ENCODE measurements around the gene UPF3A. TPM values are rescaled to one million over a fixed set of nuclear protein-coding genes. Genes with fewer than 3 reads are reported as not detected.
A peak's percentile ranks its signal among the peaks of the same experiment; 100 is the strongest.

UPF3A gene
- total and polyA plus RNA-seq, 9 of the 15 experiments (the other 6 are each of a cell fraction or from before 2014, with no cell fraction given): 15.6 to 76.5 (median 40.9) TPM

DNA sequence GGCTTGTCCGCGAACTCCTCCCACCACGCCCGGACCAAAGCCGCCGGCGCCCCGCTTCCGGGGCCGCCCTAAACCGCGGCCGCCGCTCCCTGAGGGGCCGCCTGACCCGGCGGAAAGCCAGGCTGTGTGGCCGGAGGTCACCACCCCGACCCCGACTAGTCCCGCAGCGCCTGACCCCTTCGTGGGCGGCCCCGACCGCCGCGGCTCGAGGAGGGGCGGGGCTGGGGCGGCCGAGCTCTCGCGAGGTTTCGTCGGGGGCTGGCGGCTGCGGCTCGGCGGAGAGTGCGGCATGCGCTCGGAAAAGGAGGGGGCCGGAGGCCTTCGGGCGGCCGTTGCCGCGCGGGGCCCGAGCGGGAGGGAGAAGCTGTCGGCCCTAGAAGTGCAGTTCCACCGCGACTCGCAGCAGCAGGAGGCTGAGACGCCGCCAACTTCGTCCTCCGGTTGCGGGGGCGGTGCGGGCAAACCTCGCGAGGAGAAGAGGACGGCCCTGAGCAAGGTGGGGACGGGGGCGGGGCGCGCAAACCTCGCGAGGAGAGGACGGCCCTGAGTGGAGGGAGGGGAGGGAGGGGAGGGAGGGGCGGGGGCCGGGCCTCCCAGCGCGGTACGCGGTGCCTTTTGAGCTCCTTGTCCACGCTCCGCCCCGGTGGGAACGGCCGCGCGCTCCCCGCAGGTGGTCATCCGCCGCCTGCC lies at the start of gene UPF3A (continued):
- TF ChIP-seq, protein P1, sequence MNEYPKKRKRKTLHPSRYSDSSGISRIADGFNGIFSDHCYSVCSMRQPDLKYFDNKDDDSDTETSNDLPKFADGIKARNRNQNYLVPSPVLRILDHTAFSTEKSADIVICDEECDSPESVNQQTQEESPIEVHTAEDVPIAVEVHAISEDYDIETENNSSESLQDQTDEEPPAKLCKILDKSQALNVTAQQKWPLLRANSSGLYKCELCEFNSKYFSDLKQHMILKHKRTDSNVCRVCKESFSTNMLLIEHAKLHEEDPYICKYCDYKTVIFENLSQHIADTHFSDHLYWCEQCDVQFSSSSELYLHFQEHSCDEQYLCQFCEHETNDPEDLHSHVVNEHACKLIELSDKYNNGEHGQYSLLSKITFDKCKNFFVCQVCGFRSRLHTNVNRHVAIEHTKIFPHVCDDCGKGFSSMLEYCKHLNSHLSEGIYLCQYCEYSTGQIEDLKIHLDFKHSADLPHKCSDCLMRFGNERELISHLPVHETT (CRISPR knock-in tag; conservative IDR thresholded peaks at IDR 0.05 in 1 of 2, IDR thresholded peaks at IDR 0.05 in 1 of 2): peak in 1 of 2 experiments; percentile 94; a peak in 2 of 4 replicates
- peak; percentile 12; the same call in 1 of the 2 replicates for TF ChIP-seq MBD2 (IDR thresholded peaks at IDR 0.05; ENCODE audit: borderline replicate concordance, low read depth)
- peak; percentile 70 for TF ChIP-seq ATF7 (IDR thresholded peaks at IDR 0.05)
- peak; percentile 42 for TF ChIP-seq EP300 (IDR thresholded peaks at IDR 0.05; ENCODE audit: low read length)
- TF ChIP-seq FIP1L1 (IDR thresholded peaks at IDR 0.05; ENCODE audit: low read depth, low read length, poor library complexity, severe bottlenecking): peak; percentile 82
- TF ChIP-seq TAF1 (IDR thresholded peaks at IDR 0.05; ENCODE audit: control insufficient read depth, extremely low read depth, insufficient read depth, low read length, severe bottlenecking): peak; percentile 30
- TF ChIP-seq CHD2 (IDR thresholded peaks at IDR 0.05; ENCODE audit: low read depth, low read length): peak; percentile 89
- TF ChIP-seq ETV5 (CRISPR knock-in tag; IDR thresholded peaks at IDR 0.05; ENCODE audit: low read depth): peak; percentile 92
- peak; percentile 68 for TF ChIP-seq NCOR1 (IDR thresholded peaks at IDR 0.05)
- TF ChIP-seq ZNF217 (CRISPR knock-in tag; IDR thresholded peaks at IDR 0.05): no peak
- TF ChIP-seq ZC3H11A (IDR thresholded peaks at IDR 0.05; ENCODE audit: low read depth, low read length): no peak
- TF ChIP-seq ZFX (CRISPR knock-in tag; IDR thresholded peaks at IDR 0.05): peak; percentile 85
- 0 out of 4 replicates have a peak, but pooled peaks of 1 of the 2 experiments have one; percentile 8 for TF ChIP-seq RAD21 (CRISPR knock-in tag; conservative IDR thresholded peaks at IDR 0.05 in 1 of 2, IDR thresholded peaks at IDR 0.05 in 1 of 2)
- no peak for TF ChIP-seq GABPB2 (CRISPR knock-in tag; conservative IDR thresholded peaks at IDR 0.05)
- peak; percentile 99 for TF ChIP-seq EGR1 (conservative IDR thresholded peaks at IDR 0.05)
- TF ChIP-seq GATAD2B (IDR thresholded peaks at IDR 0.05; ENCODE audit: borderline replicate concordance): peak; percentile 77; the same call in 1 of the 2 replicates
- TF ChIP-seq L3MBTL2 (IDR thresholded peaks at IDR 0.05): peak; percentile 86
- TF ChIP-seq, protein P2, sequence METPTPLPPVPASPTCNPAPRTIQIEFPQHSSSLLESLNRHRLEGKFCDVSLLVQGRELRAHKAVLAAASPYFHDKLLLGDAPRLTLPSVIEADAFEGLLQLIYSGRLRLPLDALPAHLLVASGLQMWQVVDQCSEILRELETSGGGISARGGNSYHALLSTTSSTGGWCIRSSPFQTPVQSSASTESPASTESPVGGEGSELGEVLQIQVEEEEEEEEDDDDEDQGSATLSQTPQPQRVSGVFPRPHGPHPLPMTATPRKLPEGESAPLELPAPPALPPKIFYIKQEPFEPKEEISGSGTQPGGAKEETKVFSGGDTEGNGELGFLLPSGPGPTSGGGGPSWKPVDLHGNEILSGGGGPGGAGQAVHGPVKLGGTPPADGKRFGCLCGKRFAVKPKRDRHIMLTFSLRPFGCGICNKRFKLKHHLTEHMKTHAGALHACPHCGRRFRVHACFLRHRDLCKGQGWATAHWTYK (CRISPR knock-in tag; IDR thresholded peaks at IDR 0.05): peak; percentile 62; the same call in 1 of the 2 replicates
- TF ChIP-seq, protein P3, sequence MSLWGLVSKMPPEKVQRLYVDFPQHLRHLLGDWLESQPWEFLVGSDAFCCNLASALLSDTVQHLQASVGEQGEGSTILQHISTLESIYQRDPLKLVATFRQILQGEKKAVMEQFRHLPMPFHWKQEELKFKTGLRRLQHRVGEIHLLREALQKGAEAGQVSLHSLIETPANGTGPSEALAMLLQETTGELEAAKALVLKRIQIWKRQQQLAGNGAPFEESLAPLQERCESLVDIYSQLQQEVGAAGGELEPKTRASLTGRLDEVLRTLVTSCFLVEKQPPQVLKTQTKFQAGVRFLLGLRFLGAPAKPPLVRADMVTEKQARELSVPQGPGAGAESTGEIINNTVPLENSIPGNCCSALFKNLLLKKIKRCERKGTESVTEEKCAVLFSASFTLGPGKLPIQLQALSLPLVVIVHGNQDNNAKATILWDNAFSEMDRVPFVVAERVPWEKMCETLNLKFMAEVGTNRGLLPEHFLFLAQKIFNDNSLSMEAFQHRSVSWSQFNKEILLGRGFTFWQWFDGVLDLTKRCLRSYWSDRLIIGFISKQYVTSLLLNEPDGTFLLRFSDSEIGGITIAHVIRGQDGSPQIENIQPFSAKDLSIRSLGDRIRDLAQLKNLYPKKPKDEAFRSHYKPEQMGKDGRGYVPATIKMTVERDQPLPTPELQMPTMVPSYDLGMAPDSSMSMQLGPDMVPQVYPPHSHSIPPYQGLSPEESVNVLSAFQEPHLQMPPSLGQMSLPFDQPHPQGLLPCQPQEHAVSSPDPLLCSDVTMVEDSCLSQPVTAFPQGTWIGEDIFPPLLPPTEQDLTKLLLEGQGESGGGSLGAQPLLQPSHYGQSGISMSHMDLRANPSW (CRISPR knock-in tag; IDR thresholded peaks at IDR 0.05): peak; percentile 36; the same call in 1 of the 2 replicates
- TF ChIP-seq FOXA3 (CRISPR knock-in tag; conservative IDR thresholded peaks at IDR 0.05 in 1 of 2, IDR thresholded peaks at IDR 0.05 in 1 of 2): 0 out of 4 replicates have a peak, but pooled peaks of 1 of the 2 experiments have one; percentile 8

Measured in K562 (cell line).